GM21825 (cell line): Measurements from ENCODE around the gene IL4I1.

Source experiments
- ATAC-seq: cut with Tn5 transposase; IDR thresholded peaks from one replicate; pipeline ENCODE4 v1.9.1; 2021; ENCODE audit warnings: mild to moderate bottlenecking, moderate library complexity; ENCODE audit not compliant: unreplicated experiment

IL4I1 gene

GRCh38 chr19:49904136-49904535 is 7.4 kb upstream of the IL4I1 start:
- no peak for ATAC-seq

GRCh38 chr19:49895566-49896297 is 955 bp downstream of the IL4I1 start:
- no peak for ATAC-seq

GRCh38 chr19:49894879-49895565 is 1.7 kb downstream of the IL4I1 start:
- no peak for ATAC-seq

- no peak for ATAC-seq
Observed at GRCh38 chr19:49894011-49894664, 2.5 kb downstream of the IL4I1 start.

- no peak for ATAC-seq
Observed at GRCh38 chr19:49892716-49893115, 4.0 kb downstream of the IL4I1 start.

GRCh38 chr19:49891393-49891792 is 5.3 kb downstream of the IL4I1 start:
- no peak for ATAC-seq

- no peak for ATAC-seq
Observed at GRCh38 chr19:49890349-49891311, 6.1 kb downstream of the IL4I1 start.

GRCh38 chr19:49889687-49890348 is 6.9 kb downstream of the IL4I1 start:
- ATAC-seq: no peak

GRCh38 chr19:49889038-49889686 is 7.5 kb downstream of the IL4I1 start:
- ATAC-seq: no peak

GRCh38 chr19:49888510-49888824 is 8.2 kb downstream of the IL4I1 start:
- ATAC-seq: no peak

- no peak for ATAC-seq
Observed at GRCh38 chr19:49887665-49888509, 8.8 kb downstream of the IL4I1 start.

GRCh38 chr19:49887037-49887664 is 9.5 kb downstream of the IL4I1 start:
- ATAC-seq: no peak

GRCh38 chr19:49884760-49885159 is 11.9 kb downstream of the IL4I1 start:
- ATAC-seq: no peak

- no peak for ATAC-seq
Observed at GRCh38 chr19:49884109-49884508, 12.6 kb downstream of the IL4I1 start.

GRCh38 chr19:49883094-49883493 is 13.6 kb downstream of the IL4I1 start:
- no peak for ATAC-seq

- no peak for ATAC-seq
Observed at GRCh38 chr19:49882643-49883042, 14.0 kb downstream of the IL4I1 start.

- ATAC-seq: no peak
Observed at GRCh38 chr19:49881672-49882394, 14.9 kb downstream of the IL4I1 start.

- ATAC-seq: no peak
Observed at GRCh38 chr19:49881186-49881585, 15.5 kb downstream of the IL4I1 start.
